HG02870 (cell line): ENCODE measurements around the gene CENPN.
A peak's percentile ranks its signal among the peaks of the same experiment; 100 is the strongest.

Source experiments
- ATAC-seq: cut with Tn5 transposase; IDR thresholded peaks from one replicate; pipeline ENCODE4 v1.9.1; 2021; ENCODE audit warnings: mild to moderate bottlenecking, moderate library complexity; ENCODE audit not compliant: unreplicated experiment

The CENPN gene

GRCh38 chr16:80991792-80992430 lies 15.1 kb upstream of the CENPN start:
- ATAC-seq, result no peak

GRCh38 chr16:80992676-80993293 lies 14.2 kb upstream of the CENPN start:
- no peak for ATAC-seq

- no peak for ATAC-seq
Measured at GRCh38 chr16:80993307-80993706, 13.7 kb upstream of the CENPN start.

DNA sequence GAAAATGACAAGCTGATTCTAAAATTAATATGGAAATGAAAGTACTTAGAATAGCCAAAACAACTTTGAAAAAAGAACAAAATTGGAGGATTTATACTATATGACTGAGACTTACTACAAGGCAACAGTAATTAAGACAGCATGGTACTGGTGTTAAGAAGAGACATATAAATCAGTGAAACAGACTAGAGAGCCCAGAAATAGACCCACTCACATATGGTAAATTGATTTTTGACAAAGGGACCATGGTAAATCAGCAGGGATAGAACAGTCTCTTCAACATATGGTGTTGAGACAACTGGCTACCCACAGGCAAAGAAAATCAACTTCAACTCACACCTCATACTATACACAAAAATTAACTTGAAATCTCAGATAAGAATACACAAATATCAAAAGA lies 13.2 kb upstream of the CENPN start:
- no peak for ATAC-seq

DNA sequence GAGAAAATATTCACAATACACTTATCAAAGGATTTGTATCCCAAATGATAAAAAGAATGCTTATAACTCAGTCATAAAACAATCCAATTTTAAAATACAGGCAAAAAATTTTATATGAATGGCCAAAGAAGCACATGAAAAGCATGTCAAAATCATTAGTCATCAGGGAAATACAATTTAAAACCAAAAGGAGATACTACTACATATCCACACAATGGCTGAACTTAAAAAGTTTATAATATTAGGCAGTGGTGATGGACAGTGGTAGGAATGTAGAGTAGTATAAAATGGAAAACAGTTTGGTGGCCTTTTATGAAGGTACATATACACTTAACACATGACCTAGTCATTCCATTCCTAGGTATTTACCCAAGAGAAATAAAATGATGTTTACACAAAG lies 12.6 kb upstream of the CENPN start:
- no peak for ATAC-seq

DNA sequence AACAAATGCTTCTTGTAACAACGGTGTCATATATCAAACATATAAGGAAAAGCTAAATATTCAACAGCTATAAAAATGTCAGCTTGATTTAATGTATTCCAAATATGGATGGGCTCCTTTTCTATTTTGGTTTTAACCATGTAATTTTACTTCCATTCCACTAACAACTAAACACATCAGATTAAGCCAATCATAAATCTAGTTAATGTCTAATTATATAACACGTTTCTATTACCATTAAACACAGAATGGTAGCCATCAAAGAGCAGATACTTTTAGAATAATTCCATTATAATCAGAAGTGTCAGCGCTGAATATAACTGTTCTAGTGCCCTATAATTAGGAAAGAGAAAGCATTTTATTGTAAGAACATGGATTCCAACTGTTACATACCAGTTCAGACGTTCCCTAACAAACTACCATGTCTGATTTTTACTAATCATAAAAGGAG lies 10.3 kb upstream of the CENPN start:
- no peak for ATAC-seq

DNA sequence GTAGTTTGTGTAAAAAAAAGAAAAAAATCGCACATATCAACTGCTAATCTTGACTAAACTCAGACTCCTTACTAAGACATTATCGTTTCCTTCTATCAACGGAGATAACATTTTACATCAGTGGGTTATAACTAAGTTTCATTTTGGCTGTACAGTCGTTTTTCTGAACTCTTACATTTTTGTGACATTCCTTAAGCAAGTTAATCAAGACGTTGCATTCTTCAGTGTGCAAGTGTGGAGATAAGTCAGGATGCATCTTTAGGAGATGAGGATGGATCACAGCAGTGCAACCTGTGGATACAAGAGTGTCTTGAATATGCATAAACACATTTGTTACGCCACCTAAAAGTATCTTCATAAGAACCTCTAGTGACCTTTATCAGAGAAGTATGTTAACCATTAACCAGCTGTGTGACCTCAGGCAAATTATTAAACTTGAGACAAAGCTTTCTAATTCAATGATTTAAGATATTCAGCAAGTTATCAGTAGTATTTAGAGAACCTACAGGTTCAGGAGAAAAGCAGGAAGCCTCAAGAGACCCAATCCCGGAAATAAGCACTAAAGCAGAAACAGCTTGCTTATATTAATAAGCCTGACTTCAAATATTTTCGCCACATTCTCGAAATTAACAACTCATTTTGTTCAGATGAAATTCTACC lies 9.7 kb upstream of the CENPN start:
- ATAC-seq, result no peak

DNA sequence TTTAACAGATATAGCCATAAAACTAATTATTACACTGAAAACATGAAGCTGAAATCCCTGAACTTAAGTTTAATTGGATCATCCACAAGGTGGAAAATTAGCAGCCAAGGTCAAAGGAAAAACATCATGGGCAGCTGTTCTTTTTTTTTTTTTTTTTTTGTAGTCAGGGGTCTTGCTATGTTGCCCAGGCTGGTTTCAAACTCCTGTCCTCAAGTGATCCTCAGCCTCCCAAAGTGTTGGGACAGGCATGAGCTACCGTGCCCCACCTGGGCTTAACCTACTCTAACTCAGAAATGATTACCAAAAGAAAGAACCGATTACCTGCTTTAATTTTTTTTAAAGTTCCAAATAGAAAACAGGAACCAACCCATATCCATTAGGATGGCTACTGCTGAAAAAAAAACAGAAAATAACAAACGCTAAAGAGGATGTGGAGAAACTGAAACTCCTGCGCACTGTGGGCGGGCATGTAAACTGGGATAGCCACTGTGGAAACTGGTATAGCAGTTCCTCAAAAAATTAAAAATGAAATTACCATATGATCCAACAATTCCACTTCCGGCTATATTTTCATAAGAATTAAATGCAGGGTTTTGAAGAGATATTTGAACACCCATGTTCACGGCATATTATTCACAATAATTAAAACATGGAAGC lies 8.9 kb upstream of the CENPN start:
- ATAC-seq, result no peak

- no peak for ATAC-seq
Measured at GRCh38 chr16:81000873-81001272, 6.1 kb upstream of the CENPN start.

DNA sequence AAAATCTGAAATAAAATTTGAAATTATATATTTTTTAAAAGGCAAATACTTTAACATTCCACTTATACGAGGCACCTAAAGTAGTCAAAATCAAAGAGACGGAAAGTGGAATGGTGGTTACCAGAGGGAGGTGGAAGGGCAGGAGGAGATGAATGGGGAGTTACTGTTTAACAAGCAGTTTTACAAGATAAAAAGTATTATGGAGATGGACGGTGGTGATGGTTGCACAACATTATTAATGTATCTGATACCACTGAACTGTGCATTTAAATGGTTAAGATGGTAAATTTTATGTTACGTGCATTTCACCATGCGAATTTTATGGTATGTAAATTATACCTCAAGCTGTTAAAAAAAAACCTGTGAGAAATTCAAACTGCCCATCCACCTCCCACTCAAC lies 5.7 kb upstream of the CENPN start:
- no peak for ATAC-seq

DNA sequence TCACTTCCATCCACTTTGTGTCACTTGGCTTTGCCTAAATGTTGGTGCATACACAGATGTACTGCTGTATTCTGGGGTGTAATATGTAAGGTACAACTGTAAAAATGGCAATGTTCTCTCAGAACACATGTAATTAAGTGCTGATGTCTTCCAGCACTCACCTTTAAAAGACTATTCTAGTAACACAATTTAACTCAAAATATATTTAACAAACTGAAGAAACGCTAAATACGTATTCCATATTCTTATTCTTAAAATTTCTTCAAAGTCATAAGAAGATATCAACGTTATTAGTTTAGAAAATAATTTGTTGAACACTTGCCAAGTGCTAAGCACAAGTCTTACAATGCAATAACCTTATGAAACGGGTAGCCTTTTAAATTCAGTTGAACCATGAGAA lies 4.0 kb upstream of the CENPN start:
- no peak for ATAC-seq

DNA sequence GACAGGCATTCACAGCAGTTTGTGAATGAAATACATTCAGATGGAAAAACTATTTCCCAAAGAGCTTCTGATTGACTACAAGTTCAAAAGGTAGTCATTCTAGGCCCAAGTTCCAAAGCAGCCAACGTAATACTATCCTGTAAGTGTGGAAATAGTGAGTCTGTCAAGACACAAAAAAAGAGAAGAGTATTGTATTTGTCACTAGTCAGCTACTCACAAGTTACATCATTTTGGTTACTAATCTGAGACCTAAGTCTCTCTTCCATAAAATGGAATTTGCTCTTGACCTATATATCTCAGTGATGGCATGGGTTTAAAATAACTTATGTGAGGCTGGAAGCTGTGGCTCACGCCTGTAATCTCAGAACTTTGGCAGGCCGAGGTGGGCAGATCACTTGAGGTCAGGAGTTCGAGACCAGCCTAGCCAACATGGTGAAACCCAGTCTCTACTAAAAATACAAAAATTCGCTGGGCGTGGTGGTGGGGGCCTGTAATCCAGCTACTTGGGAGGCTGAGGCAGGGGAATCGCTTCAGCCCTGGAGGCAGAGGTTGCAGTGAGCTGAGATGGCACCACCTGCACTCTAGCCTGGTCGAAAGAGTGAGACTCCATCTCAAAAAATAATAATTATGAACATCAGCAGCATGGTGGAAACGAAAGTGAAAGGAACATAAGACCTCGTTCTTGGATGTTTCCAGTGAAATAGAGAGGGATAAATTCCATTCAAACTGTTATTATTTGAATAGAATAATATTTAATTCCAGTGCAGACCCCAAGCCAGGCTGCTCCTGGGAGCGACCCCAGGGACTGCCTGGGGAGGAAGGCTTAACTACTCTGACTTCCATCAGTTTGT lies 3.2 kb upstream of the CENPN start:
- no peak for ATAC-seq

DNA sequence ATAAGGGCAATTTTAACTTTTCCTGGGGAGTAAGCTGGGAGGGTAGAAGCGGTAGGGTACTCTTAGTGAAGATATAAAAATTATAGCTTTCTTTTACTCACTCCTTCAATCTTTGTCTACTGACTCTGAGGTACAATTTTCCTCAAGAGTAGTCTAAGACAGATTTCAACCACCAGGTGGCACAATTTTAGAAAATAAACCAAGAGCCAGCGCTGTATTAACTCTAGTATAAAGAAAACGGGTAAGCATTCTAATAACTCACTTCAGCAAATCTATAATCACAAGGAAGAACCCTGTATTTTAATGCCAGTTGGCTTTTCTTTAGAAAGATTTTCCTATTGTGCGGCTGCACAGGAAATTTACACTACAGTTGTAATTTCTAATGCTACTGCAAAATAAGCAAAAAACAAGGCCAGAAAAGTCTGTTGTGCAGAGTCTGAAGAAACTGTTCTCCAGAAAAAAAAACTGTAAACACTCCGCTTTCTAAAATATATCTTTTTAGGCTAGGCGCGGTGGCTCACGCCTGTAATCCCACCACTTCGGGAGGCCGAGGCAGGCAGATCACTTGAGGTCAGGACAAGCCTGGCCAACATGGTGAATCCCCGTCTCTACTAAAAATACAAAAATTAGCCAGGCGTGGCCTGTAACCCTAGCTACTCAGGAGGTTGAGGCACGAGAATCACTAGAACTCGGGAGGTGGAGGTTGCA lies 2.2 kb upstream of the CENPN start:
- no peak for ATAC-seq

- no peak for ATAC-seq
Measured at GRCh38 chr16:81005610-81006161, 1.3 kb upstream of the CENPN start.

DNA sequence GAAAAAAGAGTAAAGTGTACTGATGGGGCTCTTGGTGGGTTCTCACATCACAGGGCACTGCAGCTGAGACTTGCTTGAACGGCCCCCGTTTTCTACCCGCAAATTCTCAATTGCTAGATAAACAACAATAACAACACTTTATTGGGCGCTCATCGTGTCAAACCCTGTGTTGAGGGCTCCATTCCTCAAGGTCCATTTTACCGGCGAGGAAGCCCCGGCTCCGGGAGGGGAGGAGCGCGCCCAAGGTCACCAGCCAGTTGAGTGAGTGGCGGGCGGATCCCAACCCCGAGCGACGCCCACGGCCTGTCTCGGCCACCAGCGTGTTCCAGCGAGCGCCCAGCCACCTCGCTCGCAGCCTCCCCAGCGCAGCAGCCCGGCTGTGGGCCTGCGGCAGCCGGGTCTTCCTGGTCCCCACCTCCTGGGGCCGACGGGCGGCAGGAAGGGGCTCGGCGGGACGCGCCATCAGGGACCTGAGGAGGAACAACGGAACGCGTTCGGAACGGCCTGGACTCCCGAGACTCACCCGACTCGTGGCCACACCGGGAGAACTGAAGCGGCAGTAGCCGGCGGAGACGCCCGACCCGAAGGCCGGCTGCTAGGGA lies 702 bp upstream of the CENPN start:
- ATAC-seq, result peak; percentile 30

GRCh38 chr16:81008505-81008789 lies 1.4 kb downstream of the CENPN start:
- no peak for ATAC-seq

- no peak for ATAC-seq
Measured at GRCh38 chr16:81012974-81013373, 6.0 kb downstream of the CENPN start.

- no peak for ATAC-seq
Measured at GRCh38 chr16:81014672-81015071, 7.7 kb downstream of the CENPN start.

DNA sequence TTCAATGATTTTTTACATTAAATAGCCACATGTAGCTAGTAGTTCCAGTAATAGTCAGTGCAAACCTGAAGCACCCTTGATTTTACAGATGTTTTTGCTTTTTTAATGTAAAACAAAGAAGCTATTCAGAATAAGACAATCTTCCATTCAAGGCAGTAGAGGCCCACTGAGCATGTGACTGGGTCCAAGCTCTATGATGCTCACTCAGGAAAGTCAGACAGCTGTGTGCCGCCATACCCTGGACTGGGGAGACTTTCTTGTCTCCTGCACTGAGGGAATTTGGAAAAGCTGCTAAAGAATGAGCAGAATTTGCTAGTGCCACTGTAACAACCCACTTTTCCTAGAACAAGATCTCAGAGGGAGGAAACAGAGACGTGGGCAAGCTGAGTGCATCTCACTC lies 11.5 kb downstream of the CENPN start:
- ATAC-seq, result no peak

DNA sequence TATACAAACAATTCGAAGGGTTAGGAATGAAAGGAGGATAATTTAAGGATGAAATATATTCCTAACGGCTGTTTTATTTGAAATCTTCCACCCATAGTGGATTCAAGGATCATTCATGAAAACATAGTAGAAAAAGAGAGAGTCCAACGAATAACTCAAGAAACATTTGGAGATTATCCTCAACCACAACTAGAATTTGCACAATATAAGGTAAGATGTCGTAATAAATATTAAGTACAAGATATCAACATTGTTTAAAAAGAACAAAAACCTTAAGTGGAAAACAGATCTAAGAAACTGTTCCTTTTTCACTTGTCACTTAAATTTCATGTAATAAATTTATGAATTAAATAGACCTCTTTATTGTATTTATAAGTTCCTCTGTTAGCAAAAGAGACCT lies 19.4 kb downstream of the CENPN start:
- ATAC-seq, result no peak
